SK-MEL-5 (cell line): Measurements from ENCODE around the gene CYB561A3. TPM values are rescaled to one million over a fixed set of nuclear protein-coding genes. Genes with fewer than 3 reads are reported as not detected.

Experiments used
- DNase-seq: peaks from one replicate; pipeline ENCODE4 v3.0.0-alpha.2; 2016; ENCODE audit warnings: low read depth, low spot score
- in situ Hi-C: cut with HindIII; loops from 2 replicates; pipeline ENCODE4 v1.10.0; 2016; ENCODE audit warnings: low sequenced_read_pairs, high pct_unique_total_duplicates, low pct_unique_long_range_greater_than_20kb
- total RNA-seq: library from RNA; depleted of rRNA; stranded (reverse); fragments of >200 nt; shearing (Covaris generic); gene quantifications from 2 replicates; pipeline ENCODE4 v1.2.3, GENCODE V29; 2014

CYB561A3 gene
- total RNA-seq, 1 experiment from 2014 or later, result 15.1 TPM

DNA sequence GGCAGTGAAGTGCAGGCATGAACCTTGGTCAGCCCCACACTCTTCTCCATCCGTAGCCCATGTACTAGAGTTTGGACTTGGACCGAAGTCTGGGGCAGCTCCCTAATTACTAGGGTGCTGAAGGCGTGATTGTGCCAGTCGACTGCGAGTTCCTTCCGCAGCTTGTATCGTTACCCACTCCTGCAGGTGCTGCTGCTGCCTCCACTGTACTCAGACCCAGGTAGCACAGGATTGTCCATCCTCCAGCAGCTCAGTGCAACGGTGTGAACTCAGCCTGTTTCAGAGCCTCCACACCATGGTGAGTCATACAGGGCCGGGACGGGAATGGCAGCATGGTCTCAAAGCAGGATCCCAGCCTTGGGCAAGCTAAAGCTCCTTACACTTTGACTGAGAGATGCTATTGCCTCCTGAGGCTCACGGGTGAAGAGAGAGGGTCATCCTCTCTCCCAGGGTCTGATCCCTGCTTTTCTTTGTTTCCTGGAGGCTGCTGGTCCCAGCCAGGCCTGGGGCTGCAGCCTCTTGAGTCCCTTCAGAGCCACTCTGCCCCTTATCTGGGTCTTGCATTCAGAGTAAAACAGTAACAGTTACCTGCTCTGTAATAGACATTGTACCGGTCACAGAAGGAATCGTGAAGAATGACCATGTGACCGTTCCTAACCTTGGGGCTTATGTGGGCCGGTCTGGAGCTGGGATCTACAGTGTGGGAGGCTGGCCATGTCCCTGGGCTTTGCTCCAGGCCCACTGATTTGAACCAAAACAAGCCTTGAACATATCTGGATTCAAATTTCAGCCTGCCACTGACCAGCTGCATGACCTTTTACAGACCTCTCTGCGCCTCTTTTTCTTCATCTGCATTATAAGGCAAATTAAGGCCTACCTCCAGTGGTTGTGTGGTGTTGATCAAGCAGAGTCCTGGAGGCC, 27.0 kb downstream of the CYB561A3 start:
- in situ Hi-C loops, result no loop called here
- DNase-seq, result no peak

DNA sequence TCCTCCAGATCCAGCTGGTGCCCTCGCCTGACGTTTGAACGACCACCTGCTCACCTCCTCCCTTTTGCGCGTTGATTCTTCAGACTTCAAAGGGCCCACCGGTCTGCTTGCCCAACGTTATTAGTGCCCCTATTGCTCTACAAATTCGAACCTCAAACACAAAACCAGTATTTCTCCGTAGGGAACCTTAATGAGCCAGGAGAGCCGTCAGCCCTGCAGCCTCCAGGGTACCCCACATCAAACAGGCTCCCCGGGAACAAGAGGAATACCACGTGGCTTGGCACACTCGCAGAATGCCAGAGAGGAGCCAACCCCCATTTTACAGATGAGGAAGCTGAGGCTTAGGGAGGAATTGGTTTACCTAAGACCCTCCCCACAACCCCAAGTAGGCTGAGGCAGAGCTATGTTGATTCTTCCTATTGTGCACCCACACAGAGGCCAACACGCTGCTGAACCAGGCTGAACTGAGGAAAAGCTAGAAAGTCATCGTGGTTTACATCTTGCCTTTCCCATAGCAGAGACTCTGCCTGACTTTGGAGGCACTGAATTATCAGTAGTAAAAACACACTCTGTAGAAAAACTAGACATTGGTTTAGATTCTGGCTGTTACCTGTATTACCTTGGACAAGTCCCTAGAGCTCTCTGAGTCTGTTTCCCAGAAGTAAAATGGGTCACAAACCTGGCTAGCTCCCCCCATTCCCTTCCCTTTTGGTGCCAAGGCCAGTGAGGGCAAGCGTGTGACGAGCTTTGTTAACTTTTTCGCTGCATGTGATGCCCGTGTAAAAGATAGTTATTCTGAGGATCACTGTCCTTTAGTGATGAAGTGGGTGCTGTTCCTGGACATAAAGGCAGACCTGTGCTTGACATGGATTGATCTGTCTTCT, 27.9 kb downstream of the CYB561A3 start:
- in situ Hi-C loops, result no loop called here
- DNase-seq, result no peak

DNA sequence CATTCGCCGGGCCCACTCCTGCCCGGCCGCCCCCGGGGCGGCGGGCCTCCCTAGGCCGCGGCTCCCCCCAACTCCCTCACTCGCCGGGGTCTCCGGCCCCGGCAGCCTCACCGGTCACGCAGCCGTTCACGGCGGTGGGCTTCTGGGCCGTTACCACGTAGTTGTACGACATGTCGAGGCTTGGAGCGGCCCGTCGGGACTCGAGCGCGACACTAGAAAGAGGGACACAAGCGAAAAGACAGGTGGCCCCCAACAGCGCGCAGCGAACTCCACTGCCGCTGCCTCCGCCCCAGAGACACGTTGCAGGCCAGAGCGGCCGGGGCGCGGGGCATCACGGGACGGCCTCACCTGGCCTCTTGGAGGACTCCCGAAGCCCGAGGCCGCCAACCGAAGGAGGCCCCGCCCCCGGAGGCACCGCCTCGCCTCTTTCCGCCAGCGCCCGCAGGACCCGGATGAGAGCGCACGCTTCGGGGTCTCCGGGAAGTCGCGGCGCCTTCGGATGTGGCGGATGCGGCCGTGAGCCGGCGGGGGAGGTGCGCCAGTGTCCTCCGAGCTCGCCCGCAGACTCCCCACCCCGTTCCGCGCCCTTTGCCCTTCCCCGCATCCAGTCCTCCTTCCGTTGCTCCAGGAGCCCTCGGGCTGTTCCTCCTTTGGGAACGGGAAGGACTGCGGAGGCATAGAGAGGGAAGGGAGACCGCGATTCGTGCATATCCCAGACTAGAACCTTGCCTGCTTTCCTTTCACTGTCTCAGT, 28.7 kb downstream of the CYB561A3 start, which contains the start of the genes DDB1 and TKFC:
Gene DDB1 (minus strand): TSS at position 309 of the 753 bp plus-strand sequence. CDS start 137 bp downstream, at position 172.
Gene TKFC (plus strand): TSS at position 432 of the 753 bp plus-strand sequence. CDS start 1,501 bp downstream, outside the sequence.
- DNase-seq, result peak; percentile 87
- in situ Hi-C loops, result no loop called here

DNA sequence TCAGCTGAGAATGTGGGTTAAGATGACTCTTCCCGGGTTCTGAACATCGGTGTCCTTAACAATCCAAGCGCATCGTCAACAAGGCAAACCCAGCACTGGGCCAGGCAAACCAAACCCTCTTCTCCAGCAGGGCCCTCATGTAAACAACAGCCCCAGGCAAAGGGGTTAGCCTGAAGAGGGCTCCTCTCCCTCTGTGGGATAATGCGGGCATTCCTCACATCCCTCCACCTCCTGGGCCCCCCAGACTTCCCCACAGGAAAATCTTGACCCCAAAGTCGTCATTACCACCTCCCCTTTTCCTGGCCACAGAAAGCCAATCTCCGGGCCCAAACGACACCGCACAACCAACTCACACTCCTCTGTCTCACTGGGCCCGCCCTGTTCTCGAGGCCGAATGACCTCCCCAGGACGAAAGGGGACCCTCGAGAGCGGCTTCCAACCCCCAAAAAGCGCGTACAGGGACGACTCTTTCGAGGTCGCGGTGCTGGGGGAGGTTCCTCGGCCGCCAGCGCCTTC, 29.3 kb downstream of the CYB561A3 start:
- in situ Hi-C loops, result no loop called here
- DNase-seq, result peak; percentile 14

DNA sequence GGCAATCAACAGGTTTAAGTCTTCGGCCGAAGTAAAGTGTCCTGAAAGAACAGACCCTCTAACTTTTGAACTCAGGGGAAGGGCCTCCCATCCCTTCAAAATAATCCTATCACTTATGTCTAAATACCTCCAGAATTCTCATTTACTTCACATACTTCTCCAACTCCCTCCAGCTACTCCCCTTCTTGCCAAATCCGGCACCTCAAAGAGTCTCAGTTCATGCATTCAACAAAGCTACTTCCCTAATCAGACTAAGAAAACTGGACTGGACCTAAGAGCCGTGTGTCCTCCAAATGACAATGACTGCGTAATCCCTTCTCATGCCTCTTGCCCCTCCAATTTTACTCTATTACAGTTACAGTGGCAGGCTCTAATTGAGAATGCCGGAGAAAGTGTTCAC, 30.0 kb downstream of the CYB561A3 start:
- in situ Hi-C loops, result no loop called here
- no peak for DNase-seq

DNA sequence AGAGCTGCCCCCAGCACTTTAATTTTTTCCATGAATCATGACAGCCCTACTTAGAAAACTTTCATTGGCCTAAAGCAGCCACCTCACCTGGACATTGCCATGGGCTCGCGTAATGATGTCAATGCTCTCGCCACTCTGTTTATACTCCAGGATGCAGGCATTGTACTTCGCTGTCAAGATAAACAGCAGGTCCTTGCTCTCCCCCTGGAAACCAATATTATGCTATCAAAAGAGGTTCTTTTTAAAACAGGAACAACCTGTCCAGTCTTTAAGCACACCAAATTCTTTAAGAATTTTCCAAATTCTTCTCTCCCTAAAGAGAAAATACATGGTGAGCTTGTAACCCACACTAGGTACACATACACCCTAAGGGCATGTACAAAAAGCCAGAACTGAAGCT, 31.8 kb downstream of the CYB561A3 start:
- in situ Hi-C loops, result no loop called here

DNA sequence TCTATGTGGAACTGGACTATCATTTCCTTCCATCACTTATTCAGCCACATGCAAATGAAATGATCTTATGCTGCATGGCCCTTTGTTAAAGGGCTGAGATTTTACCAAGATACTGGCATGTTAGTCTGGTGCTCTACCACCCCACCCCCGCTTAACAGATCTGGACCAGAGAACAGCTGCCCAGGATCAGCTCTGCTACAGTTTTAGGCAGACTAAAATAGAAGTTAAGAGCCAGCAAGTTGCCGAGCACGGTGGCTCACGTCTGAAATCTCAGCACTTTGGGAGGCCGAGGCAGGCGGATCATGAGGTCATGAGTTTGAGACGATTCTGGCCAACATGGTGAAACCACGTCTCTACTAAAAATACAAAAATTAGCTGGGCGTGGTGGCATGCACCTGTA, 33.3 kb downstream of the CYB561A3 start:
- in situ Hi-C loops, result no loop called here
- DNase-seq, result no peak

More for the DNA sequence above, 31.8 kb downstream of the CYB561A3 start:
- DNase-seq, result no peak

DNA sequence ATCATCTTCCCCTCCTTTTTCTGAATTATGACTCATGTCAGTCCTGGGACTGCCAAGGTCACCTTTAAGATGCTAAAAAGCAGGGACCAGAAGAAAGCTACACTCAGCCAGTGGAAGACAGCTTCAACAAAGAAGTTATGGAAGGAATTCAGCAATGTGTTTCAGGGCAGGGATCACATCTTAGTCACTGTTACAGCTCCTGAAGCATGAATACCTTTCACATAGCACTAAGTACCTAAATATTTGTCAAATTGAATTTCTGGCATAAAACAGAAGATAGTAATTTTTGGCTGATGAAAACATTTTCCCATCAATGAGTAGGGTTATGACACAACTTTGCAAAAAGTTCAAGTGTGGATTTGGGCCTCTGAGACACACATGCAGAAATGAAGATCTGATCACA, 34.0 kb downstream of the CYB561A3 start:
- in situ Hi-C loops, result no loop called here
- DNase-seq, result no peak

DNA sequence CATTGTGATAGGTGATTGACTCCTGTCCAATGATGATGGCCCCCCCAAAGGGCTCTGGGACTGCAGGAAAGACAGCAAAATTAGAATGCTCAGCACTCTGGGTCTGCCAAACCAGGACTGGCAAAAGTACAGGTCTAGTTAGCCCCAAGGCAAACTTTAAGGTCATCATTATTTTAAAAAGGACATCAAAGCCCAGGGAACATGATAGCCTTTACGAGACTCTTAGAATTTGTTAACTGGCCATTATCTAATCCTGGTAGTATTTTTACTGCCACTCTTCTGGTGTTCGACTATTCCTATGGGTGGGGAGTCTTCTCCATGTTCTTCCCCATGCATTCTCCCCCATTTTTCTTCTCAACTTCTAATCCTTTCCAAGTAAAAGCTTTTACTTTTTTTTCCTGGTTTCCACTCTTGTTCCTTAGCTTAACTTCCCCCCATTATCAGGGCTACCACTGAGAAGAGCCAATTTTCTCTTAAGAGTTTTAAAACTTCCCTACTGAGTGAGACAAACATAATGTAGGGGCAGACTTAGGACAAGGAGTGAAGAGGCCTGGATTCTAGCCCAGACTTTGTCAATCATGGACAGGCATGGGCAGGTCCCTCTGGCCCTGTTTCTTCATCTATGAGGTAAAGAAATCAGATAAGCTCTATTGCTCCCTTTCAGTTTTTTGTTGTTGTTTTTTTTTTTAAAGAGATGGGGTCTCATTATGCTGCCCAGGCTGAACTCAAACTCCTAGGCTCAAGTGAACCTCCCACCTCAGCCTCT, 35.9 kb downstream of the CYB561A3 start:
- in situ Hi-C loops, result no loop called here

DNA sequence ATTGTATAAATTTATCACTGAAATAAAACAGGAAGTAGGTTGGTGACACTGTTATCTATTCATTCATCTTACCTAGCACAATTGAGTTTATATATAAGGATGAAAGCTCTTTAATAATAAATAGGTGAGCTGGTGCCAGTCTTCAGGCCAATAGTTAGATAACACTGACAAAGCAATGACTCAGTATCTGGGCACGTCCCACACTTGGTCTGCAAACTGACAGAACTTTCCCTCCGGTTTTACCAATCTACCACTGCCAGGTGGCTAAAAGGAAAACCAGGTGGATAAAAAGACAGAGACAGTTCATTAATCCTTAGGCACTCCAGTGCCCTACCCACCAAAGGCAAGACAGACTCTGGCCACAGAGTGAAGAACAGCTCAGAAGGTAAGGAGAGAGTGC, 46.4 kb downstream of the CYB561A3 start:
- DNase-seq, result no peak
- in situ Hi-C loops, result no loop called here

More for the DNA sequence above, 35.9 kb downstream of the CYB561A3 start:
- no peak for DNase-seq

DNA sequence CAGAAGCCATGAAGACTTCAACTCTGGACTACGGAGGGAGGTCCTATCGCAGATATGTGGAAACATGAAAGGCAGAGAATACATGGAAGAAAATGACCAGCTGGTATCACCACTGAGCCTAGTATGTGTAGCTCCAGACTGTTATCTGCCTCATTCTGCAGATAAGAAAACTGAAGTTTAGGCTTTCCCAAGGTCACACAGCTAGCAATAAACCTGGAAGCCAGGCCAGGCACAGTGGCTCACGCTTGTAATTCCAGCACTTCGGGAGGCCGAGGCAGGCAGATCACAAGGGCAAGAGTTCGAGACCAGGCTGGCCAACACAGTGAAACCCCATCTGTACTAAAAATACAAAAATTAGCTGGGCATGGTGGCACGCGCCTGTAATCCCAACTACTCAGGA, 50.9 kb downstream of the CYB561A3 start:
- DNase-seq, result no peak
- in situ Hi-C loops, result no loop called here

DNA sequence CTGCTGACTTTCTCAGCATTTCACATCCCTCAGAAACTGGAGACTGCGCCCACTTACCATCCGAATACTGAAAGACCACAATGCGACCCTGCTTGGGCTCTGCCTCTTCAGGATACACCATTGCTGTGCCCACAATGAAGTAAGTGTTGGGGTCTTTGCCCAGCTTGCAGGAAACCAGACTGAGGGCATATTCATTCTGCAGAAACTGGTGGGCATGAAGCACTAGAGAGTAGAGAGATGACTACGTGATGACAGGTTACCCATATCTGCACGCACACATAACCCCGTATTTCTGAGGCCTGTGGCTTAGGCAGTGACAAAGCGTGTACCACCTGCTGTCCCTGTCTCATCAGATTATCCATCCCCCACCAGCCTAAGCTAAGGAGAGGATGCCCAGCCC, 51.9 kb downstream of the CYB561A3 start:
- in situ Hi-C loops, result no loop called here

DNA sequence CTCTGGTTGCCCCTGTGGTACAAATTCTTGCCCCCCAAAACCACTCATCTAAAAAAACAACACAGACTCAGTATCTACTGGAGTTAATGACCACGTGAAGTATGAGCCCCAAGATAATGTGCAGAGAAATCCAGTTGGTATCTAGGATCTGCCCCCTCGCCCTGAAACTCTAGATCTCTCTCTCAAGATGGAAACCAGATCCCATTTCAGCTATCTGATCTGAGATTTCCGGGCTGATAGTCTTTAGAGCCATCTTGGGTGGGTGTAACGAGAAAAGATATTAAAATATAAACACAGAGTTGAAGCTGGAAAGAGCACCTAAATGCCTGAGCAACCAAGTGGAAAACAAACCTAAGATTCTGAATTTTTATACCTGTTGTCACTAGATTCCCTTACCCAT, 52.5 kb downstream of the CYB561A3 start:
- in situ Hi-C loops, result no loop called here
- DNase-seq, result no peak

More for the DNA sequence above, 51.9 kb downstream of the CYB561A3 start:
- no peak for DNase-seq

DNA sequence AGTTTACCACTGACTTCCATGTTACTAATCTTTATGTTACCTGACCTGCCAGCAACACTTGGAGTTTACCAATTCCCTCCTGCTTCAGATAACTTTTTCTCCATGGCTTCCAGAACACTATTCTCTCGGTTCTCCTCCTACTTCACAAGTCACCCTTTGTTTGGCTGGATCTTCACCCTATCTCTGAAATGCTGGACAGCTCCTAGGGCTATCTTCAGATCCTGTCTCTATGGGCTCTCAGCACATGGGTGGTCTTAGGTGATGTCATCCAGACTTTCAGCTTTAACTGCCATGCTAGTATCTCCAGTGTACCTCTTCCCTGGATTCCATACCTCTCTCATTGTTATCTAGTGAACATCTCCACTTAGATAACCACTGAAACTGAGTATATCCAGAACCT, 54.3 kb downstream of the CYB561A3 start:
- in situ Hi-C loops, result no loop called here
- no peak for DNase-seq

DNA sequence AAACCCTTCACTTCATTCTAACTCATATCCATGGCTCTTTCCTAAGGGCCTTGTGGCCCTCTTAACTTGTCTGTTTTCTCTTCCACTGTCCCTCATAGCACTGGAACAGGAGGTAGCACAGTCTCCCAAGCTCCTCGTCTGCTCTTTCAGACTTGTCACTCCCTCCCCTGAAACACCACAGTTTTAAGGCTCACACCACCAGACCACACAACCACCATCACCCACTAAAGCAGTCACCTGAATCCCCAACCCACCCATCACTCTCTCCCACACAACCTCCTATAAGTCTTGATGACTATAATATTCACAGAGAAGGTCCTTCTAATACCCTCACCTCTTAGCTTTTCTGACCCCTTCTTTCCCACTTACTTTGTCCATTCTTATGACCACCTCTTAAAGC, 55.5 kb downstream of the CYB561A3 start:
- no peak for DNase-seq
- in situ Hi-C loops, result no loop called here

DNA sequence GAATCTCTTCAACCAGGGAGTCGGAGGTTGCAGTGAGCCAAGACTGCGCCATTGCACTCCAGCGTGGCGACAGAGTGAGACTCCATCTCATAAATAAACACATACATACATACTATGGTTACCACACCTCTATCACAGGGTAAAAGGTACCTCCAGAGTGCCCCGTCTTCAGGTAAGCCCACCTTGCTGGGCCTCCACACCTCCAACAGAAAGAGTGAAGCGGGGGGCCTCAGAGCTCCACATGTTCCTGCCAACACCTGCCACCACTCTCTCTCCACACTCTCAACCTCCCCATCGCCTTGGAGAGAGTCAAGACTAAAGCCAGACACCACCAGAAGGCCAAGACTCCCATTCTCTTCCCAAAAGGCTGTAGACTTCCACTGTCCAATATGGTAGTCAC, 56.3 kb downstream of the CYB561A3 start:
- in situ Hi-C loops, result no loop called here
- no peak for DNase-seq

DNA sequence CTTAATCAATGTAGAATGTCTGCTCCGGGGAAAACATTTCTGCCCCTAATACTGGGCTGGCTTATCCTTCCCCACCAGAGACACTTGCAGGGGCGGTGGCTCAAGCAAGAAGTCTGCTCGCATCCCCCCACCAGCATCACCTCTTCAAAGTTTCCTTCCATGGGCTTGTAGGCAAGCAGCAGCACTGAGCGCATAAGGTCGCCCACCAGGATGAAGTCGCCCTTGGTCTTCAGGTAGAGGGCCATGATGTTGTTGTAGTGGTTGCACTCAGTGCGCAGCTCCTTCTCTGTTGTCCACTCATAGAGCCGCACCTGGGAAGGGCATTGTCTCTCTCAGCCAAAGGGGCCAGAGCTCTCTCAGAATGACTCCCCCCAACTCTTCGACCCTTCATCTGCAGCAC, 58.0 kb downstream of the CYB561A3 start:
- in situ Hi-C loops, result no loop called here
- DNase-seq, result no peak
